A673 (cell line): ENCODE data around the gene CDK19.

ENCODE experiments used
- EZH2 ChIP-seq: fragments of 200-600 bp; sonication (generic); IDR thresholded peaks from 2 replicates; pipeline ENCODE4 v1.6.1; 2017; ENCODE audit warnings: borderline replicate concordance, low read depth, mild to moderate bottlenecking, mixed read lengths, antibody characterized with exemption, low read length; ENCODE audit not compliant: poor library complexity, severe bottlenecking
- TF ChIP-seq, protein P1 (sequence below): fragments of 300-800, 200-600 bp; sonication (generic); conservative IDR thresholded peaks from 2 replicates; pipeline ENCODE4 v1.5.1; 2017; ENCODE audit warnings: low read depth, mild to moderate bottlenecking, antibody characterized with exemption, low read length, moderate library complexity, mixed read lengths

DNA sequence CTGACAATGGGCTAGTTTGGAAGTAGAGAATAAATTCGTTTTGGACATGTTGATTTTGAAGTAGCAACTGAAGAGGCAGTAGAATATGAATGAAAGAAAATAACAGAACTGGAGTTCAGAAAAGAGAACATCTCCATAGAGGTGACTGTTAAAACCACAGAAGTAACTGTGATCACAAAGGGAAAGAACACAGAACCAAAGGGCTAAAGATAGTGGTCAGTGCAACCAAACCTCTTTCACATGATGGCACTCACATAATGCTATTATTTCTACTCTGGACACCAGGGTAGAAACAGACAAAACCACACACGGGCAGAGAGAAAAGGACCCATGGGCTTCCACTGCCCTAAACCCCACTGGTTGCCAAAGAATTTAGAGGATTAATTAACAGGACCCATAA lies 58.5 kb downstream of the CDK19 start:
- TF ChIP-seq, protein P1, sequence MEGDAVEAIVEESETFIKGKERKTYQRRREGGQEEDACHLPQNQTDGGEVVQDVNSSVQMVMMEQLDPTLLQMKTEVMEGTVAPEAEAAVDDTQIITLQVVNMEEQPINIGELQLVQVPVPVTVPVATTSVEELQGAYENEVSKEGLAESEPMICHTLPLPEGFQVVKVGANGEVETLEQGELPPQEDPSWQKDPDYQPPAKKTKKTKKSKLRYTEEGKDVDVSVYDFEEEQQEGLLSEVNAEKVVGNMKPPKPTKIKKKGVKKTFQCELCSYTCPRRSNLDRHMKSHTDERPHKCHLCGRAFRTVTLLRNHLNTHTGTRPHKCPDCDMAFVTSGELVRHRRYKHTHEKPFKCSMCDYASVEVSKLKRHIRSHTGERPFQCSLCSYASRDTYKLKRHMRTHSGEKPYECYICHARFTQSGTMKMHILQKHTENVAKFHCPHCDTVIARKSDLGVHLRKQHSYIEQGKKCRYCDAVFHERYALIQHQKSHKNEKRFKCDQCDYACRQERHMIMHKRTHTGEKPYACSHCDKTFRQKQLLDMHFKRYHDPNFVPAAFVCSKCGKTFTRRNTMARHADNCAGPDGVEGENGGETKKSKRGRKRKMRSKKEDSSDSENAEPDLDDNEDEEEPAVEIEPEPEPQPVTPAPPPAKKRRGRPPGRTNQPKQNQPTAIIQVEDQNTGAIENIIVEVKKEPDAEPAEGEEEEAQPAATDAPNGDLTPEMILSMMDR: no peak
- no peak for TF ChIP-seq EZH2
